H9 (cell line): ENCODE results near the gene DCANP1. TPM values are rescaled to one million over a fixed set of nuclear protein-coding genes. Genes with fewer than 3 reads are reported as not detected.

Experiments used
- DNase-seq: peaks from one replicate; pipeline ENCODE4 v3.0.0-alpha.2; 2017
- H2AFZ ChIP-seq: one replicate; pipeline ENCODE4 v1.6.1; 2013; ENCODE audit warnings: mild to moderate bottlenecking, low read length, control low read depth, moderate library complexity
- H2AK5ac ChIP-seq: 2 replicates; pipeline ENCODE4 v1.6.1; 2013; ENCODE audit warnings: low read length, control low read depth, mixed read lengths; ENCODE audit not compliant: insufficient read length
- H2BK120ac ChIP-seq: one replicate; pipeline ENCODE4 v1.6.1; 2013; ENCODE audit warnings: low read depth, mild to moderate bottlenecking, low read length, control low read depth, inconsistent platforms; ENCODE audit not compliant: poor library complexity, severe bottlenecking
- H2BK12ac ChIP-seq: 2 replicates; pipeline ENCODE4 v1.6.1; 2013; ENCODE audit warnings: low read length, control low read depth, mixed read lengths, low read depth; ENCODE audit not compliant: insufficient read length
- H2BK15ac ChIP-seq: 2 replicates; pipeline ENCODE4 v1.6.1; 2013; ENCODE audit warnings: low read depth, low read length, control low read depth
- H2BK20ac ChIP-seq: one replicate; pipeline ENCODE4 v1.6.1; 2013; ENCODE audit warnings: low read depth, mild to moderate bottlenecking, low read length, control low read depth, inconsistent platforms; ENCODE audit not compliant: poor library complexity, severe bottlenecking
- H2BK5ac ChIP-seq: 2 replicates; pipeline ENCODE4 v1.6.1; 2013; ENCODE audit warnings: low read length, control low read depth, mixed read lengths; ENCODE audit not compliant: insufficient read length
- H3K14ac ChIP-seq: 2 replicates; pipeline ENCODE4 v1.6.1; 2013; ENCODE audit warnings: low read length, control low read depth; ENCODE audit not compliant: insufficient read depth
- H3K18ac ChIP-seq: 2 replicates; pipeline ENCODE4 v1.6.1; 2013; ENCODE audit warnings: low read depth, mild to moderate bottlenecking, mixed read lengths, low read length, control low read depth; ENCODE audit not compliant: insufficient read length
- H3K23ac ChIP-seq: 2 replicates; pipeline ENCODE4 v1.6.1; 2013; ENCODE audit warnings: low read length, control low read depth, mixed read lengths, low read depth; ENCODE audit not compliant: insufficient read length
- H3K23me2 ChIP-seq: 2 replicates; pipeline ENCODE4 v1.6.1; 2013; ENCODE audit warnings: low read depth, mild to moderate bottlenecking, mixed read lengths, low read length, control low read depth; ENCODE audit not compliant: insufficient read length, poor library complexity, severe bottlenecking
- H3K27ac ChIP-seq: 2 replicates; pipeline ENCODE4 v1.5.1; 2013; ENCODE audit warnings: low read length, control low read depth, mixed read lengths, low read depth; ENCODE audit not compliant: insufficient read length
- H3K27me3 ChIP-seq: 2 replicates; pipeline ENCODE4 v1.6.1; 2013; ENCODE audit warnings: low read length, control low read depth, inconsistent platforms; ENCODE audit not compliant: insufficient read depth
- H3K4ac ChIP-seq: 2 replicates; pipeline ENCODE4 v1.6.1; 2013; ENCODE audit warnings: low read depth, mild to moderate bottlenecking, control low read depth, inconsistent platforms, low read length, moderate library complexity
- H3K4me1 ChIP-seq: 2 replicates; pipeline ENCODE4 v1.6.1; 2013; ENCODE audit warnings: low read length, control low read depth, inconsistent platforms; ENCODE audit not compliant: insufficient read depth
- H3K4me2 ChIP-seq: 2 replicates; pipeline ENCODE4 v1.6.1; 2013; ENCODE audit warnings: low read length, control low read depth, mixed read lengths; ENCODE audit not compliant: insufficient read length, insufficient read depth
- H3K56ac ChIP-seq: 2 replicates; pipeline ENCODE4 v1.6.1; 2013; ENCODE audit warnings: low read depth, mild to moderate bottlenecking, mixed read lengths, low read length, control low read depth; ENCODE audit not compliant: insufficient read length
- H3K79me1 ChIP-seq: 2 replicates; pipeline ENCODE4 v1.6.1; 2013; ENCODE audit warnings: low read depth, mild to moderate bottlenecking, moderate library complexity, low read length, control low read depth, inconsistent platforms; ENCODE audit not compliant: insufficient read depth, poor library complexity, severe bottlenecking
- H3K79me2 ChIP-seq: 2 replicates; pipeline ENCODE4 v1.6.1; 2013; ENCODE audit warnings: low read length, control low read depth, inconsistent platforms; ENCODE audit not compliant: insufficient read depth
- H3K9ac ChIP-seq: 2 replicates; pipeline ENCODE4 v1.6.1; 2013; ENCODE audit warnings: low read length, control low read depth, mixed read lengths; ENCODE audit not compliant: insufficient read length; ENCODE audit errors: extremely low read depth
- H3K9me3 ChIP-seq: one replicate; pipeline ENCODE4 v1.6.1; 2013; ENCODE audit warnings: low read depth, low read length, inconsistent platforms; ENCODE audit not compliant: control insufficient read depth
- H3T11ph ChIP-seq: one replicate; pipeline ENCODE4 v1.6.1; 2013; ENCODE audit warnings: mild to moderate bottlenecking, low read length, control low read depth, inconsistent platforms
- H4K20me1 ChIP-seq: one replicate; pipeline ENCODE4 v1.6.1; 2013; ENCODE audit not compliant: control insufficient read depth, insufficient read length, insufficient read depth
- H4K5ac ChIP-seq: 2 replicates; pipeline ENCODE4 v1.6.1; 2013; ENCODE audit warnings: low read depth, mild to moderate bottlenecking, mixed read lengths, low read length, control low read depth; ENCODE audit not compliant: insufficient read length
- H4K8ac ChIP-seq: replicated peaks from 2 replicates; pipeline ENCODE4 v1.6.1; 2013; ENCODE audit warnings: low read length, control low read depth, mixed read lengths, low read depth; ENCODE audit not compliant: insufficient read length
- H4K91ac ChIP-seq: 2 replicates; pipeline ENCODE4 v1.6.1; 2013; ENCODE audit warnings: low read depth, mild to moderate bottlenecking, moderate library complexity, mixed read lengths, low read length, control low read depth; ENCODE audit not compliant: insufficient read length
- H3K27ac Mint-ChIP-seq, 3 experiments: 2 replicates in 2 of 3; 3 replicates in 1 of 3; pipeline ENCODE4 v1.8.0; 2020 to 2021; ENCODE audit warnings: mixed read lengths in 3 of 3, mild to moderate bottlenecking in 1 of 3, moderate library complexity in 1 of 3
- H3K27me3 Mint-ChIP-seq: 2 replicates; pipeline ENCODE4 v1.8.0; 2021; ENCODE audit warnings: low read depth, mild to moderate bottlenecking, moderate library complexity, mixed read lengths
- H3K36me3 Mint-ChIP-seq, 3 experiments: 2 replicates in 2 of 3; 3 replicates in 1 of 3; pipeline ENCODE4 v1.8.0; 2020 to 2021; ENCODE audit warnings: low read depth in 3 of 3, mixed read lengths in 3 of 3; ENCODE audit not compliant: insufficient read depth in 1 of 3
- H3K4me1 Mint-ChIP-seq, 2 experiments: 2 replicates each; pipeline ENCODE4 v1.8.0; 2020; ENCODE audit warnings: mixed read lengths in 2 of 2
- H3K4me3 Mint-ChIP-seq, 2 experiments: 2 replicates in 1 of 2; 3 replicates in 1 of 2; pipeline ENCODE4 v1.8.0; 2020 to 2021; ENCODE audit warnings: mild to moderate bottlenecking in 2 of 2, mixed read lengths in 2 of 2, moderate library complexity in 1 of 2
- H3K9me3 Mint-ChIP-seq, 2 experiments: 2 replicates in 1 of 2; 3 replicates in 1 of 2; pipeline ENCODE4 v1.8.0; 2020; ENCODE audit warnings: mild to moderate bottlenecking in 2 of 2, mixed read lengths in 2 of 2, moderate library complexity in 1 of 2
- CTCF ChIP-seq: fragments of 200-600 bp; sonication (generic); conservative IDR thresholded peaks from 3 replicates; pipeline ENCODE4 v1.8.0; 2021; ENCODE audit warnings: antibody characterized with exemption, mild to moderate bottlenecking
- WGBS: extraction: QIAGEN DNeasy Blood & Tissue Kit; methylation state at CpG from one replicate; pipeline ENCODE4 v1.1.7; 2013; ENCODE audit warnings: missing lambda C conversion rate, low lambda C conversion rate, mixed read lengths; ENCODE audit not compliant: insufficient read length; ENCODE audit errors: extremely low coverage; 5-methylcytosine and 5-hydroxymethylcytosine counted together
- total RNA-seq: library from RNA; stranded (reverse); gene quantifications from 2 replicates; pipeline ENCODE4 v1.2.1, GENCODE V29; 2021

The DCANP1 gene
- total RNA-seq, 1 experiment from 2014 or later, result not detected

- no peaks in the 10 kb centered on the region; a peak in 1 of 5 replicates for H3K9me3 Mint-ChIP-seq
- no peak overlapping the region for H4K8ac ChIP-seq
- peaks cover 8% of the 10 kb centered on the region for H3K27me3 Mint-ChIP-seq
- H3K4me2 ChIP-seq, result no peak overlapping the region
- H3K23ac ChIP-seq, result no peak overlapping the region
- no peak overlapping the region for H2BK20ac ChIP-seq
- no peak overlapping the region for H2BK12ac ChIP-seq
- H3T11ph ChIP-seq, result no peak overlapping the region
- H3K9me3 ChIP-seq, result no peaks in the 10 kb centered on the region
- H3K27me3 ChIP-seq, result peaks cover 24% of the 10 kb centered on the region
- peaks cover 30 to 41% of the 10 kb centered on the region in 2 experiments for H3K4me1 Mint-ChIP-seq
- no peak overlapping the region for H2BK15ac ChIP-seq
- no CpG with 5 or more reads among the region's 5 CpGs for WGBS
- H3K27ac Mint-ChIP-seq, result no peak overlapping the region
- no peak overlapping the region for H3K27ac ChIP-seq
- no peak overlapping the region for H2AK5ac ChIP-seq
- no peaks in the 10 kb centered on the region for H3K4me1 ChIP-seq
- H3K79me2 ChIP-seq, result no peaks in the 10 kb centered on the region
- H2BK5ac ChIP-seq, result no peak overlapping the region
- no peak overlapping the region for H3K18ac ChIP-seq
- no peak overlapping the region for H4K91ac ChIP-seq
- no peak overlapping the region for H3K4ac ChIP-seq
- DNase-seq, result no peak
- H3K23me2 ChIP-seq, result no peaks in the 10 kb centered on the region
- H2BK120ac ChIP-seq, result no peak overlapping the region
- H3K36me3 Mint-ChIP-seq, result no peaks in the 10 kb centered on the region
- H3K14ac ChIP-seq, result no peak overlapping the region
- H3K56ac ChIP-seq, result no peak overlapping the region
- H4K20me1 ChIP-seq, result peaks cover 2% of the 10 kb centered on the region
- TF ChIP-seq CTCF, result no peak
- no peaks in the 10 kb centered on the region for H3K79me1 ChIP-seq
- no peak overlapping the region for H3K9ac ChIP-seq
- no peak overlapping the region for H4K5ac ChIP-seq
- no peak overlapping the region for H3K4me3 Mint-ChIP-seq
- no peak overlapping the region for H2AFZ ChIP-seq
These were observed 34.2 kb upstream of the DCANP1 start for GRCh38 chr5:135481387-135481786.
